Breast epithelium (tissue), 4 donors: ENCODE measurements around the gene TMSB4X. TPM values are rescaled to one million over a fixed set of nuclear protein-coding genes. Genes with fewer than 3 reads are reported as not detected.
"Not testable (repeated sequence)": the region's sequence is repeated elsewhere in the genome, so short reads cannot be mapped to it uniquely, and the experiment has no call there.

Experiments
- DNase-seq, 2 donors: peaks; one replicate each; pipeline ENCODE4 v3.0.0-alpha.2; 2019; ENCODE audit warnings: low spot score in 2 of 2
- H3K27ac ChIP-seq, 2 donors: fragments of 200-600 bp; sonication (generic) in 1 of 2; one replicate each; pipeline ENCODE4 v1.5.1; 2016 to 2019; ENCODE audit warnings: mild to moderate bottlenecking in 1 of 2
- H3K27me3 ChIP-seq, 2 donors: fragments of 200-600 bp; sonication (generic) in 1 of 2; one replicate each; pipeline versions ENCODE4 v1.5.1 to v1.6.0; 2017 to 2019; ENCODE audit warnings: control low read depth in 1 of 2, mild to moderate bottlenecking in 1 of 2
- H3K36me3 ChIP-seq: fragments of 200-600 bp; one replicate; pipeline ENCODE4 v1.5.1; 2019
- H3K4me1 ChIP-seq, 2 donors: fragments of 200-600 bp; sonication (generic); one replicate each; pipeline ENCODE4 v1.5.1; 2016 to 2019; ENCODE audit warnings: control low read depth in 1 of 2
- H3K4me3 ChIP-seq, 3 donors: fragments of 200-600 bp; sonication (generic); 1 replicate in 2 of 3; 2 replicates in 1 of 3; pipeline ENCODE4 v1.5.1; 2016 to 2019; ENCODE audit warnings: mild to moderate bottlenecking in 3 of 3, moderate library complexity in 2 of 3
- H3K9me3 ChIP-seq, 2 donors: fragments of 200-600 bp; sonication (generic) in 1 of 2; one replicate each; pipeline ENCODE4 v1.5.1; 2016 to 2019; ENCODE audit warnings: control low read depth in 1 of 2
- CTCF ChIP-seq, 3 donors: fragments of 450-650 bp; IDR thresholded peaks; one replicate each; pipeline ENCODE4 v1.5.1; 2016 to 2017; ENCODE audit warnings: antibody characterized with exemption in 3 of 3, mild to moderate bottlenecking in 3 of 3, moderate library complexity in 3 of 3
- POLR2A ChIP-seq: fragments of 450-650 bp; IDR thresholded peaks from one replicate; pipeline ENCODE4 v1.6.1; 2016; ENCODE audit warnings: antibody characterized with exemption, mild to moderate bottlenecking, moderate library complexity
- POLR2AphosphoS5 ChIP-seq, 3 donors: sonication (generic); formaldehyde crosslinking; IDR thresholded peaks; one replicate each; pipeline ENCODE4 v1.6.1; 2017; ENCODE audit warnings: antibody characterized with exemption in 3 of 3
- intact Hi-C: fragments of 100-400 bp; cut with DNase I; formaldehyde crosslinking; loops from one replicate; pipeline ENCODE4 v1.15.1; 2023; ENCODE audit warnings: low total_unique reads
- total RNA-seq, 3 donors: library from RNA; depleted of rRNA; stranded (reverse); fragments of >200 nt; gene quantifications; one replicate each; pipeline ENCODE4 v1.1.0, GENCODE V29; 2016

TMSB4X gene
- total RNA-seq, 3 donors from 2014 or later: 1,496 to 5,389 (median 3,453) TPM

- Histone ChIP-seq H3K4me1 (no peaks in the 10 kb centered on the region), H3K27me3 (peaks cover 0 to 32% of the 10 kb centered on the region in 2 donors), H3K27ac (peak overlapping the region in 1 of 2 donors; percentile 29), H3K4me3 (no peak overlapping the region), H3K9me3 (no peaks in the 10 kb centered on the region), H3K36me3 (no peaks in the 10 kb centered on the region)
- intact Hi-C loops: no loop called here
- no peak for TF ChIP-seq CTCF (IDR thresholded peaks at IDR 0.05)
- no peak for TF ChIP-seq POLR2A
- TF ChIP-seq POLR2AphosphoS5 (IDR thresholded peaks at IDR 0.05): no peak
- no peak for DNase-seq
Observed at GRCh38 chrX:13013363-13014110, 38.6 kb downstream of the TMSB4X start.

- Histone ChIP-seq H3K36me3 (no peaks in the 10 kb centered on the region), H3K27me3 (peaks cover 0 to 32% of the 10 kb centered on the region in 2 donors), H3K4me1 (no peaks in the 10 kb centered on the region), H3K9me3 (no peaks in the 10 kb centered on the region), H3K4me3 (no peak overlapping the region), H3K27ac (no peak overlapping the region)
- intact Hi-C loops: no loop called here
- no peak for DNase-seq
- TF ChIP-seq CTCF (IDR thresholded peaks at IDR 0.05) (no peak), POLR2AphosphoS5 (IDR thresholded peaks at IDR 0.05) (no peak), POLR2A (no peak)
Observed at GRCh38 chrX:13014111-13015096, 39.5 kb downstream of the TMSB4X start.

GRCh38 chrX:13015536-13016236 is 40.8 kb downstream of the TMSB4X start:
- TF ChIP-seq POLR2AphosphoS5 (IDR thresholded peaks at IDR 0.05) (no peak), POLR2A (no peak), CTCF (IDR thresholded peaks at IDR 0.05) (no peak)
- DNase-seq: no peak
- H3K4me3 ChIP-seq: no peak overlapping the region
- H3K4me1 ChIP-seq: no peaks in the 10 kb centered on the region
- no peaks in the 10 kb centered on the region for H3K36me3 ChIP-seq
- no peak overlapping the region for H3K27ac ChIP-seq
- intact Hi-C loops: no loop called here
- H3K27me3 ChIP-seq: peaks cover 0 to 36% of the 10 kb centered on the region in 2 donors
- no peaks in the 10 kb centered on the region for H3K9me3 ChIP-seq

GRCh38 chrX:13016731-13017130 is 41.8 kb downstream of the TMSB4X start:
- H3K27ac ChIP-seq, H3K9me3 ChIP-seq, DNase-seq, H3K4me1 ChIP-seq, intact Hi-C loops, H3K36me3 ChIP-seq, H3K4me3 ChIP-seq: not testable (repeated sequence)
- peaks cover 0 to 30% of the 10 kb centered on the region in 2 donors for H3K27me3 ChIP-seq

- no peak for DNase-seq
- Histone ChIP-seq H3K4me1 (no peaks in the 10 kb centered on the region), H3K27me3 (peaks cover 0 to 20% of the 10 kb centered on the region in 2 donors), H3K27ac (no peak overlapping the region), H3K9me3 (no peaks in the 10 kb centered on the region), H3K36me3 (no peaks in the 10 kb centered on the region), H3K4me3 (no peak overlapping the region)
- intact Hi-C loops: no loop called here
- TF ChIP-seq POLR2AphosphoS5 (IDR thresholded peaks at IDR 0.05): no peak
- TF ChIP-seq POLR2A: no peak
- TF ChIP-seq CTCF (IDR thresholded peaks at IDR 0.05): no peak
Observed at GRCh38 chrX:13022926-13023325, 48.0 kb downstream of the TMSB4X start.
